NB4 (cell line): ENCODE results near the gene NNAT.

Experiments used
- DNase-seq: peaks from one replicate; pipeline ENCODE4 v3.0.0; 2010; ENCODE audit warnings: low read depth
- H3K4me3 ChIP-seq: one replicate; pipeline ENCODE4 v1.5.1; 2011; ENCODE audit warnings: mild to moderate bottlenecking, low read depth, low read length, moderate library complexity
- CTCF ChIP-seq: IDR thresholded peaks from one replicate; pipeline ENCODE4 v1.5.1; 2012; ENCODE audit warnings: low read depth, low read length
- MAX ChIP-seq: IDR thresholded peaks from 2 replicates; pipeline ENCODE4 v1.6.1; 2011; ENCODE audit warnings: low read depth, low read length
- MYC ChIP-seq: IDR thresholded peaks from 2 replicates; pipeline ENCODE4 v1.6.1; 2011; ENCODE audit warnings: low read depth, low read length
- POLR2A ChIP-seq: IDR thresholded peaks from 2 replicates; pipeline ENCODE4 v1.6.1; 2011; ENCODE audit warnings: mild to moderate bottlenecking; ENCODE audit not compliant: insufficient read length; ENCODE audit errors: extremely low read depth

NNAT gene

GRCh38 chr20:37529214-37529967, 8.3 kb downstream of the NNAT start:
- TF ChIP-seq MAX: no peak
- no peak for TF ChIP-seq MYC
- TF ChIP-seq CTCF: no peak
- no peak for TF ChIP-seq POLR2A
- peak; percentile 45 for DNase-seq
- no peak overlapping the region for H3K4me3 ChIP-seq

- TF ChIP-seq MYC (no peak), CTCF (no peak), POLR2A (no peak)
- H3K4me3 ChIP-seq: no peak overlapping the region
- DNase-seq: no peak
These were observed 9.0 kb downstream of the NNAT start for GRCh38 chr20:37529968-37530600.

GRCh38 chr20:37530696-37531095, 9.6 kb downstream of the NNAT start:
- no peak for DNase-seq

GRCh38 chr20:37531856-37532255, 10.8 kb downstream of the NNAT start:
- no peak for TF ChIP-seq CTCF
- TF ChIP-seq MAX: no peak
- TF ChIP-seq POLR2A: no peak
- no peak for TF ChIP-seq MYC
- no peak overlapping the region for H3K4me3 ChIP-seq
- no peak for DNase-seq

More at GRCh38 chr20:37530696-37531095, 9.6 kb downstream of the NNAT start:
- TF ChIP-seq POLR2A (no peak), MAX (no peak), CTCF (no peak), MYC (no peak)
- H3K4me3 ChIP-seq: no peak overlapping the region

- DNase-seq: peak; percentile 69
- 0 out of 2 replicates have a peak, but pooled peaks have one; percentile 7 for TF ChIP-seq MAX
- no peak for TF ChIP-seq CTCF
- TF ChIP-seq MYC: 0 out of 2 replicates have a peak, but pooled peaks have one; percentile 16
- TF ChIP-seq POLR2A: no peak
- H3K4me3 ChIP-seq: no peak overlapping the region
These were observed 12.2 kb downstream of the NNAT start for GRCh38 chr20:37533154-37533715.
